ENCODE results near the gene ZC3H8.
"Not testable (repeated sequence)": the region's sequence is repeated elsewhere in the genome, so short reads cannot be mapped to it uniquely, and the experiment has no call there.

Gene ZC3H8

DNA sequence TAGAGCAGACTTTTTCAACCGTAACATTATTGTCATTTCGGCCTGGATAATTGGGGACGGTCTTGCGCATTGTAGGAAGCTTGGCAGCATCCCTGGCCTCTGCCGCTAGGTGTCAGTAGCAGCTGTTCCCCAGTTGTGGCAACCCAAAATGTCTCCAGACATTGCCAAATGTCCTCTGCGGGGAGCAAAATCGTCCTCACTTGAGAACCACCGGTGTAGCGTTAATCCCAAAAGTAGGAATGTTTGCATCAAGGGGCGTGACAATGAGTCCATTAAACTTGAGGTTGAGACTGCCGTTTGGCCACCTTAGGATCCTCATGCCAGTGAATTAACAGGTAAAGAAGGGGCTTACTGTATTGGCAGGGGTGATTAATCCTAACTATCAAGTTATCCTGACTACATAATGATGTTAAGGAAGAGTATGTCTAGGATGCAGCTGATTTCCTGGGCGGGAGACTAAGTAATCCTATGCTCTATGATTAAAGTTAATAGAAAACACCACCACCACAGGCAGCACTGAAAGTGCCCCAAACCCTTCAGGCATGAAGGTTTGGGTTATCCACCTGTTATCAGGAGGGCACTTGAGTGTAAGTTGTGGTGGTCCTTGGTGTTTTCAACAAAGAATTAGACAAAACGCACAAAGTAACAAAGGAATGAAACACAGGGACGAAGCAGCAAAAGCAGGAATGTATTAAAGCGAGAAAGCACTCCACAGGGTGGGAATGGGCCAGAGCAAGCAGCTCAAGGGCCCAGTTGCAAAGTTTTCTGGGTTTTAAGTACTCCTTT lies 4.9 kb upstream of the ZC3H8 start:
- peak; percentile 73 for DNase-seq

DNA sequence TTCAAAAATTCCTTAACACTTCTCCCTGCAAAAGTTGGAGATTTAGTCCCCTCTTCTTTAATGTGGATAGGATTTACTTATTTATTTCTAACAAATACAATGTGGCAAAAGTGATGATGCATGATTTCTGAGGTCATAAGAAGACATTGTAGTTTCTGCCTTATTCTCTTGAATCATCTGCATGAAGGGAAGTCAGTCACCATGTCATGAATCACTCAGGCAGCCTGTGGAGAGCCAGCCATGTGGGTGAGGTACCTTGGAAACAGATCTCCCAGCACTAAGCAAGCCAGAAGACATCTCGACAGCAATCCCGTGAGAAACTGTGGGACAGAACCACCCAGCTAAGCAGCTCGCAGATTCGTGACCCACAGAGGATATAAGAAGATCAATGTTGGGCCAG lies 2.7 kb upstream of the ZC3H8 start:
- DNase-seq, result peak; percentile 32

DNA sequence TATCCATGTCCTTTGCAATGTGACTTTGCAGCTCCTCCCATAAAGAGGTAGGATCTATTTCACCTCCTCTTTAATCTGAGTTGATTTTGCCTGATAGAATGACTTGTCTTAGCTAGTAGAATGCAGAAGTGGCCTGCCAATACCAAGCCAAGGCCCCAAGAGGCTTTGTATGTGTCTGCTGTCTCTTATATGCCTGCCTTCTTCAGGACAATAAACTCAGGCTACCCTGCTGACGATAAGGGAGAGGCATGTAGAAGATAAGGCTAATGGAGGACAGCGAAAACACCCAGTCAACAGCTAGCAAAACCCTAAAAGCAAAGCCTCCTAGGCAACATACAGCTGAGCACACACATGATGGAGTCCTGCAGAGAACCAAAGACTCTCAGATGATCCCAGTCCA lies 1.8 kb upstream of the ZC3H8 start:
- DNase-seq, result no peak

DNA sequence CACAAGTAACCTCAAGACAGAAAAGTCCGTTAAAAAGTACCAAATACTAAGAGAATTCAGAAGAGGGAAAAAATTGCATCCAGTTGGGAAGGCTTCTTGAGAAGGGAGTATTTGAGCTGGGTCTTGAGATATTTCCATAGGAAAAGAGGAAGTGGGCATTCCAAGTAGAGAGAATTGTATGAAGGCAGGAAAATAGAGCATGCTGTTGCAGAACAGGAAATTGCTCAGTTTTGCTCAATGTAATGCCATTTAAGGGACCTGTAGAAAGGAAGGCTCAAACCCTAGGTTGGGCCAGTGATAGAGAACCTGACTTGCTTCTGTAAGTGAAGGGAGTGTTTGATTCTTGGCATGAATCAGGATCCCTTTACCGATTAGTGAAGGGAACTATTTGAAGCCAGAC lies 1.0 kb upstream of the ZC3H8 start:
- DNase-seq, result no peak

DNA sequence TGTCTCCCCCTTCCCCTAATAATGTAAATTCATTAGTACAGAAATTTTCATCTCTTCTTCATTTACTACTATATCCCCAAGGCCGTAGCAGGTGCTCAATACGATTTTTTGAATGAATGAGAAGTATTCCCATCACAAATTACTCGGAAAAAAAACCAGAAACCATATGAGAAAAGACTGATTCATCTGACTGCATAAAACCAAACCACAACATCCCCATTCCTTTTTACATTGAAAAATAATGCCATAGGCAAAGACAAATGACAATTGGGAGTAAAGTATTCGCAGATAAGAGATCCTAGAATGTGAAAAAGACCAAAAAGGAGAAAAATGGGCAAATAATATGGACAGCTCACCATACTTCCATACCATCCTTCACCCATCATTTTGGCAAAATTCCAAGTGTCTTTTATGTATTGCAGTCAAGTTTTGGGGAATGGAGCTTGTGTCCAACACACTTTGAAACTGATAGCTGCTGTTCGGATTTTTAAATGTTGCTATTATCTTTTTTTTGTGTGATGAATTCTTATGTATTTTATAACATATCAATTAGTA lies 1.5 kb downstream of the ZC3H8 start:
- no peak for DNase-seq

DNA sequence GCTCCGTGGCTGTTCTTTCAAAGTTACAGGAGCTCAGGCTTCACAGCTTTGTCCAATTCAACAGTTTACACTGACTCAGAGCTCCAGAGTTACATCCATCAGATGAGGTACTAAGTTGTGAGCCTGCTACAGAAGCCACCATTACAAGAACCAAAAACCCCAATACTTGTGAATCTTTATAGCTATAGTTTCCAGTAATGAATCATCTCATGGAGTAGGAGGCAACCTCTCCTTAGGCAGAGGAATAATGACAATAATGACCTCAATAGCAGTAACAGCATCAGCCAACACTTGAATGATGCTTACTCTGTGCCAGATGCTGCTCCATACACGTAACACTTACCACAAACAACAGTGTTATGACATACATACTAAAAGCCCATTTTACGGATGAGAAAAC lies 3.6 kb downstream of the ZC3H8 start:
- no peak for DNase-seq

DNA sequence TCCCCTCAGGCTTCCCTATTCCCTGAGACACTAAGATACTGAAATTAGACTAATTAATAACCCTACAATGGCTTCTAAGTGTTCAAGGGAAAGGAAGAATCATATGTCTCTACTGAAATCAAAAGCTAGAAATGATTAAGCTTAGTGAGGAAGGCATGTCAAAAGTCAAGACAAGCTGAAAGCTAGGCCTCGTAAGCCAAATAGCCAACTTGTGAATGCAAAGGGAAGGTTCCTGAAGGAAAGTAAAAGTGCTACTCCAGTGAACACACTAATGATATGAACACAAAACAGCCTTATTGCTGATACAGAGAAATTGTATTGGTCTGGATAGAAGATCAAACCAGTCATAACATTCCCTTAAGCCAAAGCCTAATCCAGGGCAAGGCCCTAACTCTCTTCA lies 10.0 kb downstream of the ZC3H8 start:
- DNase-seq, result no peak

DNA sequence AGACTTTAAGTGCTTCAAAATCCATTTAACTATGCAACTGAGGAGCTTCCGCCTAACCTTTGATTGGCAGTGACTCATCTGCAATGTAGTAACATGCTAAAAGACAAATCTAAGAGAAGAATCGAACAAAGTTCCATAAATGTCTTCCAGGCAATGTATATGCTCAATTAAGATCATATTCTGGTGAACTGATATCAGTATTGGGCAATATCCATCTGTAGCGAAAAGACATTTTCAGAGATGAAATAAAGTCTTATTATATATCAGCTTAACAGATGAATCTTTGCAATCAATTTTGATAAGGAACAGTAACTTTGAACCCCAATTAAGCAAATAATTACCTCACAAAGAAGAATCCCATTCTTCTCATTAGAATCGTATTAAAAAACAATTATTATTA lies 11.6 kb downstream of the ZC3H8 start:
- no peak for DNase-seq

DNA sequence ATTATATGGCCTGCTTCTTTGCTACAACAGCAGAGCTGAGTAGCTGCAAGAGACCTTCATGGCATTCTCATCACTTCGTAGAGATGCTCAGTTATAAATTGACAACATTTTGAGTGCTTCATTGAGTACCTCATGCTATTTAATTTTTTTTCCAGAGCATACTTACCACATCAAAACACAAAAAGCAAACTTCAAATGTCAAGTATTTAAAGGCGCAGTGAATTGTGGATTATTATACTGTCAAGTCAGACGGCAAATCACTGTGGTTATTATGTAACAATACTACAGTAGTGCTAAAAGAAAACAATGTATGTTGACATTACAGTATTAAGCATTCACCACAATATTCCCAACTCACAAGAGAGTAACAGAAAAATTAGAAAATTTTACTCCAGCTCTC lies 12.5 kb downstream of the ZC3H8 start:
- DNase-seq, result no peak

DNA sequence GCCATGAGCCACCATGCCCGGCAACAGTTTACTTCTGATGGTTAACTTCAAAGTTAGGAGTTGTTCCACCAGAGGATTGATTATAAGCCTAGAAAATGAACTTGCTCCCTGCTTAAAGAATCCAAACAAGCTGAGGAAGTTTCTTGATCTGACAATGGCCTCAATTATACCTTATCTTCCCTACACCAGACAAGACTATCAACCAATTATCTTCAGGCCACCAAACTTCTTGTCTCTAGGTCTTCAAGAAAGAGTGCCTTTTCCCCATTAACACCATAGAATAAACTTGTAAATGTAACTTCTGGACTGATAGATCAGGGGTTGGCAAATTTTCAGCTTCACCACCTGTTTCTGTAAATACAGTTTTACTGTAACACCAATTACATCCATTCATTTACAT lies 15.0 kb downstream of the ZC3H8 start:
- DNase-seq, result no peak

DNA sequence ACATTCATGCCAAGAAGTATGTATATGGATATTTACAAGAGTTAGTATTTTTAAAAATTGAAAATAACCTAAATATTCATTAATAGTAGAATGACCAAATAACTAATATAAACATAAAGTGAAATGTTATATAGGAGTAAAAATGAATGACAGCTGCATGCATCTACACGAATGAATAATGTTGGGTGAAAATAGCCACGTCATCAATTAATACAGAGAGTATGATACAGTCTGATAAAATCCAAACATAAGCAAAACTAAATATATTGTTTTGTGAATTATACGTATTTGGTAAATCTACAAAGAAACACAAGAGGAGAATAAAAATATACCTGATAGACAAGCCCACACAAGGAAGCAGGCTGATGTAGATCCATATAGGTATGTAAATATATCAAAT lies 24.5 kb downstream of the ZC3H8 start:
- no peak for DNase-seq

DNA sequence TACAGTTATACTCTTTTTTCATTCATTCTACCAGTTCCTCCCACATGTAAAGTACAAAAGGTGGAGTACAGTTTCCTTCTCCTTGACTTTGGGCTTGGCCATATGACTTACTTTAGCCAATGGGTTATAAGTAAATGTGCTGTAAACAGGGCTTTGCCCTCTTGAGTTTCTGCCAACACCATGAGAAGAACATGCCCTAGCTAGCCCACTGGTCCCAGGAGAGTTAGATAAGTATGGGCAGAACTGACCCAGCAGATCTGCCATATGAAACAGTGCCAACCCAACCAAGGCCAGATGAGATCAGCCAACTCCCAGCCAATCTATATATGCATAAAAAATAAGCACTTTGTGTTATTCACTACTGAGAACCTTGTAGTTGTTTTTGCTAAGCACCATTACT lies 25.5 kb downstream of the ZC3H8 start:
- no peak for DNase-seq

DNA sequence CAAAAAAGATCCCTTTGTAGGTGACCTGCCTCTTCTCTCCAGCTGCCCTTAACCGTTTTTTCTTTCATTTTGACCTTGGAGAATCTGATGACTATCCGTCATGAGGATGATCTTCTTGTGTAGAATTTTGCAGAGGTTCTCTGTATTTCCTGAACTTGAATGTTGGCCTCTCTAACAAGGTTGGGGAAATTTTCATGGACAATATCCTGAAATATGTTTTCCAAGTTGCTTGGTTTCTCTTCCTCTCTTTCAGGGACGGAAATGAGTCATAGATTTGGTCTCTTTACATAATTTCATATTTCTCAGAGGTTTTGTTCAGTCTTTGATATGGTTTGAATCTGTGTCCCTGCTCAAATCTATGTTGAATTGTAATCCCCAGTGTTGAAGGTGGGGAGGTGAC lies 34.0 kb downstream of the ZC3H8 start:
- DNase-seq, result no peak

DNA sequence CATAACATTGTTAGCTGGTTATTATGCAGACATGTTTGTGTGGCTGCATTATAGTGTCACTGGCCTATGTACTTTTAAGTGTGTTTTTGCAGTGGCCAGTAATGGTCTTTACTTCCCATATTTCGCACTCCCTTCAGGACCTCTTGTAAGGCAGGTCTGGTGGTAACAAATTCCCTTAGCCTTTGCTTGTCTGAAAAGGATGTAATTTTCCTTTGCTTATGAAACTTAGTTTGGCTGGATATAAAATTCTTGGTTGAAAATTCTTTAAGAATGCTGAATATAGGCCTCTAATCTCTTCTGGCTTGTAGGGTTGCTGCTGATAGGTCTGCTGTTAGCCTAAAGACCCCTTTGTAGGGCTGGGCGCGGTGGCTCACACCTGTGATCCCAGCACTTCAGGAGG lies 34.7 kb downstream of the ZC3H8 start:
- no peak for DNase-seq

DNA sequence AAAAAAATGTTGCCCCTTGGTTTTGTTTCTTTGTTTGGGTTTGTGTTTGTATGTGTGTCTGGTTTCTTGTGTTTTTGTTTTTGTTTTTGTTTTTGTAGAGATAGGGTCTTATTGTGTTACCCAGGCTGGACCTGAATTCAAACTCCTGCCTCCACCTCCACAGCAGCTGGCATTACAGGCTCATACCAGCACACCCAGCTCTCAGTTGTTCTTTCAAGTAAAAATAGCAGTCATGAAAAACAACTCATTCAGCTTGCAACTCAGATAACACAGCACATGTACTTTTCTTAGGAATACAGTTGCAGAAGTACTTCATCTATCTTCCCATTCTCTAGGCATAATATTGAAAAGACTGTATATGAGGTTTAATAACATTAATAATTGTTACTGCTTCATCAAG lies 37.0 kb downstream of the ZC3H8 start:
- no peak for DNase-seq

DNA sequence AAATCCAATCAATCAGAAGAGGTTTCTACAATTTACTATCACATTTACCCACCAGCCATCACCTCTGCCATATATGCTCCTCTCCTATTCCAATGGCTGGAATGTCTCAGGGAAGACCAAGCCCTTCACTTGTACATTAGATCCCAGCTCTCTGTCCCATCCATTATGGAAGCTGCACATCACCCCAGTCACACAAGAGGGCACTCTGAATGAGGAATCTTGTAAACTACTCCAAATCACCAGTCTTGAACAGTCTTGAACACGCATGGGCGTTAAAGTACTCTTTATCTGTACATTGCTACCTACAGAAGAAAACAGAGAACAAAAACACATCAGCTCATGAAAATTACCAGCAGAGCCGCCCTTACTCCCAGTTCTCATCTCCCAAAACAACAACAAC lies 38.7 kb downstream of the ZC3H8 start:
- DNase-seq, result peak; percentile 21

DNA sequence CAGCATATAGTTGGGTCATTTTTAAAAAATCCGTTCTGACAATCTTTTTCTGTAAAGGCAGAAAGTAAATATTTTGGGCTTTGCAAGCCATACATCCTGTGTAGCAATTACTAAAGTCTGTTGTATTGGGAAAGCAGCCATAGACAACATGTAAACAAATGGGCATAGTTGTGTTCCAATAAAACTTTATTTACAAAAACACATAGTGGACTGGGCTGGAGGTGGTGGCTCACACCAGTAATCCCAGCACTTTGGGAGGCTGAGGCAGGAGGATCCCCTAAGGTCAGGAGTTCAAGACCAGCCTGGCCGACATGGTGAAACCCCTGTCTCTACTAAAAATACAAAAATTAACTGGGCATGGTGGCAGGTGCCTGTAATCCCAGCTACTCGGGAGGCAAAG lies 46.9 kb downstream of the ZC3H8 start:
- DNase-seq, result not testable (repeated sequence)

DNA sequence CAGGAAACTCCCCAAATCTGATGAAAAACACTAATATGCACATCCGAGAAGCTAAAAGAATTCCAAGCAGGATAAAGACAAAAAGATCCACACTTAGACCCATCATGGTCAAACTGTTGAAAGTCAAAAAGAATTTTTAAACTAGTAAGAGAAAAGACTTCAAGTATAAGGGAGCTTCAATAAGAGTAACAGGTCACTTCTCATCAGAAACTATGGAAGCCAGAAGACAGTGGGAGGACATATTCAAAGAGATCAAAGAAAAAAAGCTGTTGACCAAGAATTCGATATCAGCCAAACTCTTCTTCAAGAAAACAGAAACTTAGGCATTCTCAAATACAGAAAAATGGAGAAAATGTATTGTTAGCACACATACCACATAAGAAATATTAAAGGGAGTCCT lies 50.4 kb downstream of the ZC3H8 start:
- DNase-seq, result peak; percentile 4

DNA sequence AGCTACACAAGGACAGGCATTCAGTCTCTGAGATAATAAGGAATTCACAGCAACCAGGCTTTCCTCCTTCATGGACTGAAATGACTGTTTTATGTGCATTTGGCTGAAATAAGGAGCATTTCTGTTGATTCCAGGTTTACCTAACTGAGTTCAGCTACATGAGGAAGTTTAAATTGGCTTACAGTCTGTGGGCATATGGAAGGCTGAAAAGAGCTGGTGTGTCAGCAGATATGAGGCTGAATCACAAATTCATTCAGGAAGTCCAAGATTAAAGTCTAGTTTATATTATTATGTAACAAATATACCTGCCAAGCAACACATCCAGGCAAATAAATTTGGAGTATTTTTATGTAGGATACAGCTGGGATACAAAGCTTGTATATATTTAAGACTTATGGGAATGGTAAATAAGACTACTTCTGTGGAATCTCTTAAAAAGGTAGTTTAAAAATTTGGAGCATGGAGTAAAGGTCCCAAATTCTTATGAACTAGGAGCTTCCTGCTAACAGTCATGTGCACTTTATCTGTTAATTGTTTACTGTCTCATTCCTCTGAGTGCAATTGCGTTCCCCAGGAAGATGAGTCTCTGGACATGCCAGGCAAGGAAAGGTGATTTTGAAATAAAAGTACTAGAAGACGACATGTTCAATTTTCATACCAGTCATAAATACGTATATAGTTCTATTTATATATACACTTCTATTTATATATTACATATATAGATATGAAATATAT lies 53.0 kb downstream of the ZC3H8 start:
- DNase-seq, result no peak

DNA sequence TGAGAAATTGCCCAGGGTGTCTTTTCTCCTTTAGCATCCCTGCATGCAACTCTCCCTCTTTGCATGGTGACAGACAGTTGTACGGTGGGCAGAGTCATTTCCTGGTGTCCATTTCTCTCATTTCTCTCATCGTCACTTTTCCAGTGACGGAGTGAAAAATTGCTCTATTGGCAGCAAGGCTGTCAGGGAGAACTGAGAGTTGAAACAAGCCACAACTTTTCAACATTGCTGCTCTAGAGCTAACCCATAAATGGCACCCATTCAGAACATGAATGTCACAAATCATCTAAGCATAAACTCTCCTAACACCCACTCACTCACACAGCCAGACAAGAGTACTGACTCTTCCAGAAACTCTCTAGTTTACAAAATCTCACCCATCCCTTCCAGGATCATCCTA lies 55.7 kb downstream of the ZC3H8 start:
- DNase-seq, result no peak

DNA sequence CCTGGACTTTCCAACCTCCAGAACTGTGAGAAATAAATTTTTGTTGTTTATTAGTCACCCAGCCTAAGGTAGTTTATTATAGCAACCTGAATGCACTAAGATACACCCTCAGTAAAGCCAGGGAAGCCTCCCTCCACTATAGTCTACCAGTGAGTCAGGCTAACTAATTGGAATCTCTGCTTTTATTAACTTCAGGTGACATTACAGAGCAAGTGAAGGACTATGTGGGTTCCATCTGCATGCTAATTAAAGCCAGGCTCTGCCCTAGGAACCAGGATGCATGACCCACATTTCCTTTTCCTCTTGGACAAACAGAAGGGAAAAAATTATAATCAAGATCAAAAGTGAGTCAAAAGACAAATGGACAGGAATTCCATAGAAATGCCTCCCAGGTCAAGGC lies 56.1 kb downstream of the ZC3H8 start:
- peak; percentile 12 for DNase-seq

DNA sequence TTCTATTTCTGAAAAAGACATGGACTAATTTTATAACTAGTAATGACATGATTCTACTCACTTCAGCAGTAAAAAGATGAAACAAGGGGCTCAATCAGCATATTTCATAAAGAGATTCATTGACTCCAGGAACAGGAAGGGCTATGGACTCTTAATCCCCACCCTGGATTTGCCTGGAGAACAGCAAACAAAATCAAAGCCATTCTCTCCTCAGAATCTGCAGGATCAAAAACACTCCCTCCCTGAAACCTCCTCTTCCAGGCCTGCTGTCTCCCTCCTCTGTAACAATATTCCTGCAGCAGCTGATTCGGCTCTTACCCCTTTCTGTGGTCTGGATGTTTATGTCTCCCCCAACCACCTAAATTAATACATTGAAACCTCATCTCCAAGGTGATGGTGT lies 57.0 kb downstream of the ZC3H8 start:
- DNase-seq, result no peak

DNA sequence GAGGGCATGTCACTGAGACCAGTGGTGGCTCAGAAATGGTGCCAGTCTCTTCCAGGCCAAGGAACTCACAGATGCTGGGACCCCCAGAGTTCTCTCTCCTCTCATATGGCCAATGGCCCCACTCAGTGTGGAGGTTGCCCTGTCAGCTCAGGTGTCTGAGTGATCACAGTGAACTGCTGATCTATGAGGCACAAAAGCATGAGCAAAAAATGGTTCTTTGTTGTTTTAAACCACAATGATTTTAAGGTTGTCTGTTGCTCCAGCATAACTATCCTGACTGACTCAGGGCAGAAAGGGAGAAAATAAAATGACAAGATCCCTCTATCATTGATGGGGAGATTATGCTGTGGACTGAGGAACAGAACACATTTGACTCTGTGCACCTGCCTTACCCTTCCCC lies 58.9 kb downstream of the ZC3H8 start:
- no peak for DNase-seq

DNA sequence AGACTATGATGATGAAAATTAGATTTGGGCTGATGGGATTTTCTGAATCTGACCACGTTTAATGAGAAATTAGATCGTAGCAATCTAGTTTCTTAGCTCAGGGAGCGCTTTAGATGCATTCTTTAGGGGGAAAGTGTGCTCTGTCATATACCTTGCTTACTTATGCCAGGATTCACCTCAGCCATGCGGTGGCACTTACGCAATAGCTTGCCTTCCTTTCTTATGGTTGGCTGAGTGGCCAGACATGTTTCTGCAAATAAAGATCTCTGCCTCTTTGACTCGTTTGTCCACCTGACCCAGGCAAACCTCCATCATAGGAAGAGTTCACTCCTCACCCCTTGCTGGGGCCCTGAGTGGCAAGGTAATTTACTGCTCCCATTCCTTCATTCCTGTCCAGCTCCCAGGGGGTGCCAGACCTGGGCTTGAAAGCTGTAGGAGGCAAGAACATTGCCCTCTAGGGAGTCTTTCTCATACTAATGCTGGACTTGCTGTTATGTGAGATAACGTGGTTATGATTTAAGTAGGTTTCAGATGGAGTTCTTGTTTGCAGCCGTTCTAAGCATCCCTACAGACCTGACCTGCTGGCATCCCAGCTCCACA lies 59.6 kb downstream of the ZC3H8 start:
- no peak for DNase-seq

All from fibroblast of skin of right biceps (primary cell).